Skeletal muscle cell (primary cell): ENCODE measurements around the gene HNRNPUL1.

Experiments used
- DNase-seq: peaks from one replicate; pipeline ENCODE4 v3.0.0-alpha.2; 2010; ENCODE audit warnings: low read depth
- H3K4me3 ChIP-seq: 2 replicates; pipeline ENCODE4 v1.5.1; 2011; ENCODE audit warnings: low read depth, mild to moderate bottlenecking, control low read depth, low read length, moderate library complexity

The HNRNPUL1 gene

GRCh38 chr19:41232686-41233085 lies 31.5 kb upstream of the HNRNPUL1 start:
- no peak for DNase-seq
- H3K4me3 ChIP-seq = no peak overlapping the region

GRCh38 chr19:41233748-41234240 lies 30.4 kb upstream of the HNRNPUL1 start:
- DNase-seq = no peak
- no peak overlapping the region for H3K4me3 ChIP-seq

- DNase-seq = no peak
- no peak overlapping the region for H3K4me3 ChIP-seq
Measured at GRCh38 chr19:41234512-41235168, 29.5 kb upstream of the HNRNPUL1 start.

GRCh38 chr19:41235480-41235879 lies 28.7 kb upstream of the HNRNPUL1 start:
- no peak overlapping the region for H3K4me3 ChIP-seq
- DNase-seq = no peak

GRCh38 chr19:41238244-41238643 lies 25.9 kb upstream of the HNRNPUL1 start:
- no peak overlapping the region for H3K4me3 ChIP-seq
- DNase-seq = no peak

- H3K4me3 ChIP-seq = no peak overlapping the region
- DNase-seq = no peak
Measured at GRCh38 chr19:41239363-41239762, 24.8 kb upstream of the HNRNPUL1 start.

- DNase-seq = no peak
- no peak overlapping the region for H3K4me3 ChIP-seq
Measured at GRCh38 chr19:41239961-41240574, 24.1 kb upstream of the HNRNPUL1 start.

GRCh38 chr19:41241859-41242258 lies 22.3 kb upstream of the HNRNPUL1 start:
- H3K4me3 ChIP-seq = no peak overlapping the region
- no peak for DNase-seq

- H3K4me3 ChIP-seq = no peak overlapping the region
Measured at GRCh38 chr19:41244117-41244516, 20.1 kb upstream of the HNRNPUL1 start.

GRCh38 chr19:41245843-41246242 lies 18.3 kb upstream of the HNRNPUL1 start:
- DNase-seq = no peak
- H3K4me3 ChIP-seq = no peak overlapping the region

More at GRCh38 chr19:41244117-41244516, 20.1 kb upstream of the HNRNPUL1 start:
- DNase-seq = no peak

GRCh38 chr19:41248895-41249294 lies 15.3 kb upstream of the HNRNPUL1 start:
- no peak overlapping the region for H3K4me3 ChIP-seq
- DNase-seq = no peak

GRCh38 chr19:41249707-41250423 lies 14.3 kb upstream of the HNRNPUL1 start:
- DNase-seq = no peak
- H3K4me3 ChIP-seq = no peak overlapping the region

GRCh38 chr19:41253660-41254059 lies 10.5 kb upstream of the HNRNPUL1 start:
- no peak overlapping the region for H3K4me3 ChIP-seq
- no peak for DNase-seq

GRCh38 chr19:41255171-41255570 lies 9.0 kb upstream of the HNRNPUL1 start:
- no peak overlapping the region for H3K4me3 ChIP-seq
- DNase-seq = no peak

GRCh38 chr19:41261474-41262190 lies 2.5 kb upstream of the HNRNPUL1 start:
- H3K4me3 ChIP-seq = peak overlapping the region; percentile 61
- no peak for DNase-seq

GRCh38 chr19:41263042-41263849 lies 926 bp upstream of the HNRNPUL1 start:
- peak overlapping the region; percentile 61 for H3K4me3 ChIP-seq
- peak; percentile 73 for DNase-seq

- peak overlapping the region; percentile 85 for H3K4me3 ChIP-seq
- DNase-seq = no peak
Measured at GRCh38 chr19:41264581-41265394, 616 bp downstream of the HNRNPUL1 start.

- DNase-seq = no peak
- peak overlapping the region; percentile 85 for H3K4me3 ChIP-seq
Measured at GRCh38 chr19:41265395-41266153, 1.4 kb downstream of the HNRNPUL1 start.
